GM20000 (cell line): ENCODE measurements around the gene LRRC41.
A peak's percentile ranks its signal among the peaks of the same experiment; 100 is the strongest.
"Not testable (repeated sequence)": the region's sequence is repeated elsewhere in the genome, so short reads cannot be mapped to it uniquely, and the experiment has no call there.

Experiments
- DNase-seq: peaks from one replicate; pipeline ENCODE4 v3.0.0; 2012; ENCODE audit warnings: low spot score
- CTCF ChIP-seq: IDR thresholded peaks from 2 replicates; pipeline ENCODE4 v1.5.1; 2012; ENCODE audit warnings: mild to moderate bottlenecking, control low read depth; ENCODE audit errors: extremely low read depth, missing control alignments

Gene LRRC41

GRCh38 chr1:46333300-46334029 is 30.0 kb upstream of the LRRC41 start:
- DNase-seq = peak; percentile 47
- TF ChIP-seq CTCF = peak; percentile 43

- not testable (repeated sequence) for DNase-seq
These were observed 28.5 kb upstream of the LRRC41 start for GRCh38 chr1:46331786-46332540.

GRCh38 chr1:46330381-46330780 is 27.0 kb upstream of the LRRC41 start:
- not testable (repeated sequence) for DNase-seq

GRCh38 chr1:46329807-46330206 is 26.4 kb upstream of the LRRC41 start:
- DNase-seq = not testable (repeated sequence)

GRCh38 chr1:46328182-46328581 is 24.8 kb upstream of the LRRC41 start:
- not testable (repeated sequence) for DNase-seq

GRCh38 chr1:46325285-46326076 is 22.1 kb upstream of the LRRC41 start:
- DNase-seq = not testable (repeated sequence)

GRCh38 chr1:46322191-46322590 is 18.8 kb upstream of the LRRC41 start:
- DNase-seq = not testable (repeated sequence)

- not testable (repeated sequence) for DNase-seq
These were observed 16.8 kb upstream of the LRRC41 start for GRCh38 chr1:46319960-46320914.

GRCh38 chr1:46319301-46319700 is 15.9 kb upstream of the LRRC41 start:
- not testable (repeated sequence) for DNase-seq

GRCh38 chr1:46317323-46317722 is 13.9 kb upstream of the LRRC41 start:
- no peak for TF ChIP-seq CTCF
- DNase-seq = no peak

- no peak for TF ChIP-seq CTCF
- DNase-seq = no peak
These were observed 12.4 kb upstream of the LRRC41 start for GRCh38 chr1:46315669-46316403.
